Psoas muscle (tissue), 8 donors: ENCODE measurements around the gene BICC1. TPM values are rescaled to one million over a fixed set of nuclear protein-coding genes. Genes with fewer than 3 reads are reported as not detected.
A peak's percentile ranks its signal among the peaks of the same experiment; 100 is the strongest.

ENCODE experiments used
- ATAC-seq, 4 donors: fragments of 200-7000 bp; cut with Tn5 transposase; one replicate each; pipeline ENCODE4 v1.9.1; 2020; ENCODE audit warnings: moderate library complexity in 3 of 4, mild to moderate bottlenecking in 2 of 4
- DNase-seq, 2 donors: peaks; one replicate each; pipeline ENCODE4 v3.0.0-alpha.2; 2020
- H3K27ac ChIP-seq: fragments of 200-600 bp; one replicate; pipeline ENCODE4 v1.8.0; 2022
- H3K27me3 ChIP-seq, 3 donors: fragments of 200-600 bp in 1 of 3; one replicate each; pipeline versions ENCODE4 v1.6.1 to v1.8.0; 2013 to 2022; ENCODE audit warnings: low read length in 2 of 3, mild to moderate bottlenecking in 2 of 3, moderate library complexity in 1 of 3; ENCODE audit not compliant: insufficient read depth in 3 of 3
- H3K36me3 ChIP-seq, 2 donors: fragments of 200-600 bp in 1 of 2; one replicate each; pipeline versions ENCODE4 v1.6.1 to v1.8.0; 2013 to 2022; ENCODE audit warnings: low read depth in 1 of 2, mild to moderate bottlenecking in 1 of 2, moderate library complexity in 1 of 2; ENCODE audit not compliant: insufficient read depth in 1 of 2
- H3K4me1 ChIP-seq: fragments of 200-600 bp; one replicate; pipeline ENCODE4 v1.8.0; 2022
- H3K4me3 ChIP-seq: fragments of 200-600 bp; one replicate; pipeline ENCODE4 v1.8.0; 2022; ENCODE audit warnings: mild to moderate bottlenecking
- H3K9me3 ChIP-seq: fragments of 200-600 bp; one replicate; pipeline ENCODE4 v1.8.0; 2022
- CTCF ChIP-seq: fragments of 200-600 bp; IDR thresholded peaks from one replicate; pipeline ENCODE4 v1.8.0; 2022; ENCODE audit warnings: antibody characterized with exemption
- WGBS, 3 donors: extraction: QIAGEN DNeasy Blood & Tissue Kit; methylation state at CpG; one replicate each; pipeline versions ENCODE4 v1.1.6 to v1.1.7; 2013; 5-methylcytosine and 5-hydroxymethylcytosine counted together
- intact Hi-C, 2 donors: fragments of 100-400 bp; cut with DNase I; formaldehyde crosslinking; loops; one replicate each; pipeline versions ENCODE4 v1.11.0 to v1.14.2; 2022
- polyA plus RNA-seq, 3 donors: library from polyadenylated mRNA; stranded (reverse); fragments of 200-250 nt; gene quantifications; one replicate each; pipeline ENCODE4 v1.2.3, GENCODE V29; 2013
- total RNA-seq, 4 donors: library from RNA; stranded (reverse); fragmentation: NEBNext Ultra II Directional in 2 of 4; extraction: Animal tissue kit (Norgen Biotek cat#: 25700) in 2 of 4; gene quantifications; one replicate each; pipeline versions ENCODE4 v1.2.1 to v1.2.4, GENCODE V29; 2021 to 2023
- donor health status: healthy with polysubstance abuse.
- donor health status: DM: no; HTN: no; CAD: no; lungs with moderate emphysema.
- donor health status: Bipolar disorder and iron deficiency.
- donor health status: healthy.
- donor health status: DM: yes; HTN: yes; CAD: no.
- donor health status: DM: no; HTN: no; CAD: no.
- donor health status: DM: no; HTN: no; CAD: no.
- donor health status: DM: yes; HTN: yes; CAD: no.

BICC1 gene
- total and polyA plus RNA-seq, 7 donors = 4.7 to 13.2 (median 6.9) TPM

DNA sequence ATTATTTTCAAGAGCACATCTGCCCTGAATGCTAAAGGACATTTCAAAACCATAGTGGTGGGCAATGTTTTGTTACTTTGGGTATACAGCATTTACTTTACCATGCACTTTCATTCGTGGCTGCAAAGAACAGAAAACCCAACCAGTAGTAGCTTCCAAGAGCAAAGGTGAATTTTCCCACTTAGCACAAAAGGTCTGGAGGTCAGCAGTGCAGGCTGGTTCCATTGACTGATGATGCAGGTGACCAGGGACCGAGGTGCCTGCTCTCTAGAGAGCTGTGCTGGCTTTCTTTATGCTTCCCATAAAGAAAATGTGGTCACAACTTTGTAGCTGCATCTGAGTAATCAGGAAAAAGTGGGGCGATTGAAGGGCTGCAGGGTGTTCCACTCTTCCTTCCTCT is 240.0 kb downstream of the BICC1 start:
- 77 to 90% (median 82%) methylated on average over 3 of the region's 3 CpGs for WGBS, 3 donors
- Histone ChIP-seq H3K4me1 (peaks cover 19% of the 10 kb centered on the region), H3K27ac (no peak overlapping the region), H3K4me3 (no peak overlapping the region), H3K9me3 (no peaks in the 10 kb centered on the region), H3K27me3 (no peaks in the 10 kb centered on the region), H3K36me3 (no peaks in the 10 kb centered on the region)
- TF ChIP-seq CTCF = no peak
- ATAC-seq (no peak), DNase-seq (no peak)
- intact Hi-C loops = loop anchor here in 1 of 2 donors (10.0 kb wide), 1 partner anchor 108 kb away; no protein-coding TSS in a partner anchor

GRCh38 chr10:58753425-58753824 is 240.8 kb downstream of the BICC1 start:
- DNase-seq = no peak
- Histone ChIP-seq H3K4me1 (peaks cover 27% of the 10 kb centered on the region), H3K4me3 (no peak overlapping the region), H3K9me3 (no peaks in the 10 kb centered on the region), H3K27me3 (no peaks in the 10 kb centered on the region), H3K27ac (no peak overlapping the region), H3K36me3 (no peaks in the 10 kb centered on the region)
- no peak for ATAC-seq
- intact Hi-C loops = loop anchor here in 1 of 2 donors (10.0 kb wide), 1 partner anchor 109 kb away; no protein-coding TSS in a partner anchor
- 93 to 96% (median 94%) methylated on average over 2 of the region's 2 CpGs for WGBS, 3 donors
- TF ChIP-seq CTCF = no peak

DNA sequence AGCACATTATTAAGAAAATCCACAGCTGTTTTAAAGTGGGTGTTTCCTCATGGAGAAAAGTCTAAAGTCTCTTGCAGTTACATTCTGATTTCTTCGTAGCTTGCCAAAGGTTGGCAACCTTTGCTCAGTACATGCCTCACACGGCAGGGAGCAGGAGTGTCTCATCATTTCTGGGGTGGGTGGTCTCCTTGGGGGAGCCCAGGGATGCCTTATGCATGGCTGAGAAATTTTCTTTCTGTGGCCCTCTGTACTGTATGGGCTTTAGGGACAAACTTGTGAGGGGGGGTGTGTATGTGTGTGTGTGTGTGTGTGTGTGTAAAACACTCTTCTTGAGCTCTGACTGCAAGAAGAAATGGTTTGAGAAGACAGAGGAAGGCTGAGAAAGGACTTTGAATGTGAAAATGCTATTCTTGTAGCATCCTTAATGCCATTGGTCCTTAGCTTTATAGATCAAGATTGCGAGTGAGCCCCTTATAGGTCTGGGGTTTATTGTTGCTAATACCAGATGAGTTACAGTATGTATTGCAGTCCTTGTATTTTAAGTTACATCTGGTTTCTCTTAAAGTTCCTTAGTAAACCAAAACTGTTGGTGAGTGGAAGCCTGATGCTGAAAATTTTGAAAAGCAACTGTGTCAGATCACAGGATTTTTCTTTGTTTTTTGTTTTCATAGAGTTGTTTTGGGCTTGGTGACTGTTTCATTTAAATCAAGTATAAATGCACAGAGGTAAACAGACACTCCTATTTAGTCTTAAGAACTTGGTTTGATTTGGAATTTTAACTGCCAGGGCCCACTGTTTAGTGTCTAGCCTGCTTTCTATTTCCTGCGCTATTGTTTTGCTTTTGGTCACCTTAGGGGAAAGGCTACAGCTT is 242.0 kb downstream of the BICC1 start:
- Histone ChIP-seq H3K4me1 (peaks cover 28% of the 10 kb centered on the region), H3K9me3 (no peaks in the 10 kb centered on the region), H3K27me3 (no peaks in the 10 kb centered on the region), H3K4me3 (no peak overlapping the region), H3K27ac (peak overlapping the region; percentile 81), H3K36me3 (no peaks in the 10 kb centered on the region)
- intact Hi-C loops = loop anchor here in 1 of 2 donors (10.0 kb wide), 1 partner anchor 110 kb away; no protein-coding TSS in a partner anchor
- WGBS, 3 donors = 52 to 58% (median 56%) methylated on average over 4 of the region's 4 CpGs
- peak in 3 of 4 donors; percentile 18 to 35 (median 26) for ATAC-seq
- DNase-seq = no peak
- TF ChIP-seq CTCF = no peak

DNA sequence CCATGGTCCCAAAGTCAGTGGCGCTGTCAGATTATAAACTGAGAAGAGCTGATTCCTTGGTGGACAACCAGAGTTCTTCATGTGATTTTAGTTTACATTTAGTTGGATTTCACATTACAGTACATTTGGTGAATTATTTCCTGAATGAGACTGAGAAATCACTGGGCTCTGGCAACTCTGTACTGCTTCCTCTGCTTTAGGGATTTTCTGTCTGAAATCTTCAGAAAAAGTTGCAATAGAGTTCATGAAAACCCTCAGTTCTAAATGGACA is 242.6 kb downstream of the BICC1 start:
- Histone ChIP-seq H3K27ac (peak overlapping the region; percentile 81), H3K36me3 (no peaks in the 10 kb centered on the region), H3K4me3 (peak overlapping the region; percentile 60), H3K27me3 (no peaks in the 10 kb centered on the region), H3K4me1 (peaks cover 28% of the 10 kb centered on the region), H3K9me3 (no peaks in the 10 kb centered on the region)
- intact Hi-C loops = loop anchor here in 1 of 2 donors (10.0 kb wide), 1 partner anchor 110 kb away; no protein-coding TSS in a partner anchor
- DNase-seq (no peak), ATAC-seq (no peak)
- TF ChIP-seq CTCF = no peak
- WGBS, 3 donors = 88 to 90% (median 89%) methylated on average over 1 of the region's 1 CpG
